ENCODE measurements around the gene MORN3.
"Not testable (repeated sequence)": the region's sequence is repeated elsewhere in the genome, so short reads cannot be mapped to it uniquely, and the experiment has no call there.

The MORN3 gene

GRCh38 chr12:121637231-121637914 is 32.1 kb downstream of the MORN3 start:
- DNase-seq, result no peak

GRCh38 chr12:121634836-121635235 is 34.6 kb downstream of the MORN3 start:
- DNase-seq, result no peak

GRCh38 chr12:121633833-121634196 is 35.6 kb downstream of the MORN3 start:
- DNase-seq, result not testable (repeated sequence)

GRCh38 chr12:121632069-121632970 is 37.1 kb downstream of the MORN3 start:
- no peak for DNase-seq

GRCh38 chr12:121630791-121631355 is 38.6 kb downstream of the MORN3 start:
- DNase-seq, result no peak

GRCh38 chr12:121628536-121628935 is 40.9 kb downstream of the MORN3 start:
- DNase-seq, result no peak

GRCh38 chr12:121628037-121628436 is 41.4 kb downstream of the MORN3 start:
- peak; percentile 23 for DNase-seq

GRCh38 chr12:121626853-121627640 is 42.4 kb downstream of the MORN3 start:
- DNase-seq, result peak; percentile 73

GRCh38 chr12:121626087-121626852 is 43.2 kb downstream of the MORN3 start, which contains the start of gene ORAI1:
TSS of gene ORAI1 (plus strand) at chr12:121626530.
- peak; percentile 94 for DNase-seq

- DNase-seq, result no peak
Measured at GRCh38 chr12:121620333-121620891, 49.0 kb downstream of the MORN3 start.

- DNase-seq, result no peak
Measured at GRCh38 chr12:121618659-121619233, 50.7 kb downstream of the MORN3 start.

GRCh38 chr12:121614872-121615467 is 54.5 kb downstream of the MORN3 start:
- no peak for DNase-seq

- no peak for DNase-seq
Measured at GRCh38 chr12:121613462-121613861, 56.0 kb downstream of the MORN3 start.

- DNase-seq, result peak; percentile 25
Measured at GRCh38 chr12:121611306-121611705, 58.1 kb downstream of the MORN3 start.

GRCh38 chr12:121610239-121611149 is 59.0 kb downstream of the MORN3 start:
- no peak for DNase-seq

- no peak for DNase-seq
Measured at GRCh38 chr12:121608301-121608700, 61.2 kb downstream of the MORN3 start.

GRCh38 chr12:121603581-121603980 is 65.9 kb downstream of the MORN3 start:
- DNase-seq, result no peak

- no peak for DNase-seq
Measured at GRCh38 chr12:121602766-121603165, 66.7 kb downstream of the MORN3 start.

- DNase-seq, result peak; percentile 50
Measured at GRCh38 chr12:121600702-121601336, 68.6 kb downstream of the MORN3 start.

Measured in NCI-H146 (cell line).